ENCODE measurements around the gene PTX3. TPM values are rescaled to one million over a fixed set of nuclear protein-coding genes. Genes with fewer than 3 reads are reported as not detected.

The PTX3 gene
- 0.45 to 1.1 TPM (median 0.75 TPM) in 5 replicates for total RNA-seq (2022; extraction: Qiagen RNA extraction; ENCODE audit: low read depth)

GRCh38 chr3:157436583-157437291 is at the start of gene PTX3:
PTX3 (plus strand) TSS chr3:157436850; CDS start chr3:157436934, 84 bp downstream.

Other genes starting within 250 kb of the PTX3 start
- 0.07 to 0.14 TPM (median 0.07 TPM) in 3 of 5 replicates, not detected in the others for gene VEPH1, start 66.6 kb downstream of the PTX3 start, total RNA-seq (2022; extraction: Qiagen RNA extraction; ENCODE audit: low read depth)

All from A549 treated with DMSO at 1 μM for 4 hours (cell line).